Measurements from ENCODE around the gene SLFN11.
"Not testable (repeated sequence)": the region's sequence is repeated elsewhere in the genome, so short reads cannot be mapped to it uniquely, and the experiment has no call there.

Gene SLFN11

DNA sequence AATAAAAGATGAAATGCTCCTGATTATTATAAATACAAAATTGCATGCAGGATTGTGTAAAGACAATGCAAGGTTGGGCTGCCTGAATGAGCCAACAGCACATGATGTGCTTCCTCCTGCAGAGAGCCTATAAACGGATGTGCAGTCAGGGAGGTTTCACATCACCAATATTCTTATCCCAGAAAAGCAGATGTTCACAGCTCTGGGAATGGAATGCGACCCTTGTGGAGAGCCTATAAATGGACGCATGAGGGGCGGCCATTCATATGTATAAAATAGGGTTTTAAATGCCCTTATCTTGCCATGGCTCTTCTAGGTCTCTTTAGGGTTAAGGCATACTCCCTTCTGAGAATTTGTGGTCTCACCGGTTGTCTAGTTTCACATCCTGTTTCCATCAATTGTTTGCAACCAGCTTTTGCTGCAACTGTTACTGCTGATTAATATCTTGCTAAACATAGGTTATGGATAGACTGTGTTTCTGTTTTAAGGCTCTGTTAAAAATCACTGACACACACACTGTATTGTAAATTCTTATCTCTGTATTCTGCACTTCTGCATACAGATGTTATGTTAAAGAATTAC, 31.9 kb downstream of the SLFN11 start:
- Histone ChIP-seq H3K4me2 (ENCODE audit: low read length) (peak overlapping the region; percentile 45), H3F3A (ENCODE audit: control insufficient read depth, insufficient read depth) (no peaks in the 10 kb centered on the region), H3K79me2 (ENCODE audit: control insufficient read depth, low read length) (no peaks in the 10 kb centered on the region), H3K4me1 (ENCODE audit: control insufficient read depth, low read length) (peaks cover 32% of the 10 kb centered on the region), H3K27me3 (ENCODE audit: control insufficient read depth, low read length) (no peaks in the 10 kb centered on the region), H3K4me3 (ENCODE audit: low read length) (peak overlapping the region; percentile 18), H3K36me3 (ENCODE audit: control insufficient read depth, low read length) (no peaks in the 10 kb centered on the region), H3K27ac (ENCODE audit: low read depth, low read length) (peak overlapping the region; percentile 53), H3K9me3 (ENCODE audit: control insufficient read depth, insufficient read depth, low read length) (peaks cover 26% of the 10 kb centered on the region), H3K9me2 (replicated peaks; ENCODE audit: control insufficient read depth, low read length) (no peaks in the 10 kb centered on the region), H4K20me1 (ENCODE audit: control insufficient read depth, insufficient read depth, low read depth, low read length) (no peaks in the 10 kb centered on the region)
- TF ChIP-seq EZH2phosphoT487 (IDR thresholded peaks at IDR 0.05; ENCODE audit: borderline replicate concordance, low read length) = no peak
- TF ChIP-seq, protein P1, sequence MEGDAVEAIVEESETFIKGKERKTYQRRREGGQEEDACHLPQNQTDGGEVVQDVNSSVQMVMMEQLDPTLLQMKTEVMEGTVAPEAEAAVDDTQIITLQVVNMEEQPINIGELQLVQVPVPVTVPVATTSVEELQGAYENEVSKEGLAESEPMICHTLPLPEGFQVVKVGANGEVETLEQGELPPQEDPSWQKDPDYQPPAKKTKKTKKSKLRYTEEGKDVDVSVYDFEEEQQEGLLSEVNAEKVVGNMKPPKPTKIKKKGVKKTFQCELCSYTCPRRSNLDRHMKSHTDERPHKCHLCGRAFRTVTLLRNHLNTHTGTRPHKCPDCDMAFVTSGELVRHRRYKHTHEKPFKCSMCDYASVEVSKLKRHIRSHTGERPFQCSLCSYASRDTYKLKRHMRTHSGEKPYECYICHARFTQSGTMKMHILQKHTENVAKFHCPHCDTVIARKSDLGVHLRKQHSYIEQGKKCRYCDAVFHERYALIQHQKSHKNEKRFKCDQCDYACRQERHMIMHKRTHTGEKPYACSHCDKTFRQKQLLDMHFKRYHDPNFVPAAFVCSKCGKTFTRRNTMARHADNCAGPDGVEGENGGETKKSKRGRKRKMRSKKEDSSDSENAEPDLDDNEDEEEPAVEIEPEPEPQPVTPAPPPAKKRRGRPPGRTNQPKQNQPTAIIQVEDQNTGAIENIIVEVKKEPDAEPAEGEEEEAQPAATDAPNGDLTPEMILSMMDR (IDR thresholded peaks at IDR 0.05; ENCODE audit: low read depth, low read length, poor library complexity, severe bottlenecking) = no peak

DNA sequence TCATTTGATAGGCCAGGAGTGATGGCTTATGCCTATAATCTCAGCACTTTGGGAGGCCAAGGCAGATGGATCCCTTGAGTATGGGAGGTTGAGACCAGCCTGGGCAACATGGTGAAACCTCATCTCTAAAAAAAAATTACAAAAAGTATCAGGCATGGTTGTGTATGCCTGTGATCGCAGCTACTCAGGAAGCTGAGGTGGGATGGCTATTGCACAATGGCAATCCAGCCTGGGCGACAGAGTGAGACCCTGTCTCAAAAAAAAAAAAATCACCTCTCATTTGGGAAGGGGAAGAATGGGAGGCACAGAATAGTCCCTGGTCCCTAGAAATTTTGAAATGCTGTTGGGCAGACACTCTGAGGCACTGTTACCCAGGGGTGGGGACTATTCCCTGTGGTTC, 35.2 kb downstream of the SLFN11 start:
- no peaks in the 10 kb centered on the region for H3K79me2 ChIP-seq (ENCODE audit: control insufficient read depth, low read length)
- no peaks in the 10 kb centered on the region for H3F3A ChIP-seq (ENCODE audit: control insufficient read depth, insufficient read depth)
- H3K9me2 ChIP-seq (replicated peaks; ENCODE audit: control insufficient read depth, low read length) = no peaks in the 10 kb centered on the region
- no peak overlapping the region for H3K4me3 ChIP-seq (ENCODE audit: low read length)
- no peaks in the 10 kb centered on the region for H3K27me3 ChIP-seq (ENCODE audit: control insufficient read depth, low read length)
- H3K9me3 ChIP-seq (ENCODE audit: control insufficient read depth, insufficient read depth, low read length) = peaks cover 19% of the 10 kb centered on the region
- H3K4me2 ChIP-seq (ENCODE audit: low read length) = no peak overlapping the region
- no peak overlapping the region for H3K27ac ChIP-seq (ENCODE audit: low read depth, low read length)
- H3K36me3 ChIP-seq (ENCODE audit: control insufficient read depth, low read length) = no peaks in the 10 kb centered on the region
- TF ChIP-seq, protein P1 (IDR thresholded peaks at IDR 0.05; ENCODE audit: low read depth, low read length, poor library complexity, severe bottlenecking) = no peak
- no peak for TF ChIP-seq EZH2phosphoT487 (IDR thresholded peaks at IDR 0.05; ENCODE audit: borderline replicate concordance, low read length)
- peaks cover 23% of the 10 kb centered on the region for H3K4me1 ChIP-seq (ENCODE audit: control insufficient read depth, low read length)
- H4K20me1 ChIP-seq (ENCODE audit: control insufficient read depth, insufficient read depth, low read depth, low read length) = no peaks in the 10 kb centered on the region

DNA sequence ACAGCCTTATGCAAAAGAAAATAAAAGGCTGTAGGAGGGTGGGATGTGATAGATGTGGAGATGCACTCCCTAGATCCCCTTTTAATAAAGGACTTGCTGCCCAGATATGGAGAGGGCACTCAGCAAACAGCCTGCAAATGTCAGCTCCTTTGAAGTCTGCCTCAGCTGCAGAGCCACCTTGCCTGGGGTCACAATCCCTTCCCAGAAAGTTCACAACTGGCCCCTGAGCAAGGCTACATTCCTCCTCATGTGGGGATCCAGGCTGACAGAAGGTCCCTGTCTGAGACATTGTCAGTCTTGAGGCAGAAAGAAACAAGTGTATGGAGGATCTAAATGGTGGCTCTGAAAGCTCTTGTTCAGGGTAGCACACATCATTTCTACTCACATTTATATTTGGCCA, 36.1 kb downstream of the SLFN11 start:
- no peak overlapping the region for H3K4me2 ChIP-seq (ENCODE audit: low read length)
- H3K9me3 ChIP-seq (ENCODE audit: control insufficient read depth, insufficient read depth, low read length) = peaks cover 19% of the 10 kb centered on the region
- no peaks in the 10 kb centered on the region for H3K79me2 ChIP-seq (ENCODE audit: control insufficient read depth, low read length)

DNA sequence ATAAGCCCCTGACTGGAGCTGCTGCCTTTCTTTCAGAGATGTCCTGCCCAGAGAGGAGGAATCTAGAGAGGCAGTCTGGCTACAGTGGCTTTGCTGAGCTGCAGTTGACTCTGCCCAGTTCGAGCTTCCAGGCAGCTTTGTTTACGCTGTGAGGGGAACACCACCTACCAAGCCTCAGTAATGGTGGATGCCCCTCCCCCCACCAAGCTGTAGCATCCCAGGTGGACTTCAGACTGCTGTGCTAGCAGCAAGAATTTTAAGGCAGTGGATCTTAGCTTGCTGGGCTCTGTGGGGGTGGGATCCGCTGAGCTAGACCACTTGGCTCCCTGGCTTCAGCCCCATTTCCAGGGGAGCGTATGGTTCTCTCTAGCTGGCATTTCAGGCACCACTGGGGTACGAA, 39.8 kb downstream of the SLFN11 start:
- not testable (repeated sequence) for H3K27ac ChIP-seq (ENCODE audit: low read depth, low read length); H4K20me1 ChIP-seq (ENCODE audit: control insufficient read depth, insufficient read depth, low read depth, low read length); H3K9me2 ChIP-seq (replicated peaks; ENCODE audit: control insufficient read depth, low read length); H3K36me3 ChIP-seq (ENCODE audit: control insufficient read depth, low read length); H3K4me2 ChIP-seq (ENCODE audit: low read length); H3K79me2 ChIP-seq (ENCODE audit: control insufficient read depth, low read length); H3K4me3 ChIP-seq (ENCODE audit: low read length); H3K27me3 ChIP-seq (ENCODE audit: control insufficient read depth, low read length); H3K9me3 ChIP-seq (ENCODE audit: control insufficient read depth, insufficient read depth, low read length); H3K4me1 ChIP-seq (ENCODE audit: control insufficient read depth, low read length); H3F3A ChIP-seq (ENCODE audit: control insufficient read depth, insufficient read depth)

More for the DNA sequence above, 36.1 kb downstream of the SLFN11 start:
- TF ChIP-seq, protein P1 (IDR thresholded peaks at IDR 0.05; ENCODE audit: low read depth, low read length, poor library complexity, severe bottlenecking) = no peak
- no peak for TF ChIP-seq EZH2phosphoT487 (IDR thresholded peaks at IDR 0.05; ENCODE audit: borderline replicate concordance, low read length)
- peaks cover 15% of the 10 kb centered on the region for H3K4me1 ChIP-seq (ENCODE audit: control insufficient read depth, low read length)
- no peaks in the 10 kb centered on the region for H3F3A ChIP-seq (ENCODE audit: control insufficient read depth, insufficient read depth)
- H3K36me3 ChIP-seq (ENCODE audit: control insufficient read depth, low read length) = no peaks in the 10 kb centered on the region
- H3K9me2 ChIP-seq (replicated peaks; ENCODE audit: control insufficient read depth, low read length) = no peaks in the 10 kb centered on the region
- H4K20me1 ChIP-seq (ENCODE audit: control insufficient read depth, insufficient read depth, low read depth, low read length) = no peaks in the 10 kb centered on the region
- H3K27ac ChIP-seq (ENCODE audit: low read depth, low read length) = no peak overlapping the region
- no peak overlapping the region for H3K4me3 ChIP-seq (ENCODE audit: low read length)
- H3K27me3 ChIP-seq (ENCODE audit: control insufficient read depth, low read length) = no peaks in the 10 kb centered on the region
